GM10248 (cell line): ENCODE results near the gene CEP290.
A peak's percentile ranks its signal among the peaks of the same experiment; 100 is the strongest.

Experiments used
- CTCF ChIA-PET: fragments of 300-600 bp; sonication (Branson Sonifier 250); formaldehyde crosslinking; extraction: SDS; loops from one replicate; lab custom pipeline; 2021; ENCODE audit warnings: antibody characterized with exemption; lab: Yijun Ruan, JAX
- POLR2A ChIA-PET: fragments of 350-650 bp; sonication (Branson Sonifier 250); formaldehyde crosslinking; extraction: SDS; loops from one replicate; lab custom pipeline; 2020; ENCODE audit warnings: antibody characterized with exemption; lab: Yijun Ruan, JAX
- DNase-seq: peaks from one replicate; pipeline ENCODE4 v3.0.0; 2012; ENCODE audit errors: extremely low spot score
- TF ChIP-seq, protein P1 (sequence below): IDR thresholded peaks from 2 replicates; pipeline ENCODE4 v1.5.1; 2012; ENCODE audit warnings: mild to moderate bottlenecking, low read depth; ENCODE audit errors: extremely low read depth, missing control alignments, control extremely low read depth

The CEP290 gene, protein sequence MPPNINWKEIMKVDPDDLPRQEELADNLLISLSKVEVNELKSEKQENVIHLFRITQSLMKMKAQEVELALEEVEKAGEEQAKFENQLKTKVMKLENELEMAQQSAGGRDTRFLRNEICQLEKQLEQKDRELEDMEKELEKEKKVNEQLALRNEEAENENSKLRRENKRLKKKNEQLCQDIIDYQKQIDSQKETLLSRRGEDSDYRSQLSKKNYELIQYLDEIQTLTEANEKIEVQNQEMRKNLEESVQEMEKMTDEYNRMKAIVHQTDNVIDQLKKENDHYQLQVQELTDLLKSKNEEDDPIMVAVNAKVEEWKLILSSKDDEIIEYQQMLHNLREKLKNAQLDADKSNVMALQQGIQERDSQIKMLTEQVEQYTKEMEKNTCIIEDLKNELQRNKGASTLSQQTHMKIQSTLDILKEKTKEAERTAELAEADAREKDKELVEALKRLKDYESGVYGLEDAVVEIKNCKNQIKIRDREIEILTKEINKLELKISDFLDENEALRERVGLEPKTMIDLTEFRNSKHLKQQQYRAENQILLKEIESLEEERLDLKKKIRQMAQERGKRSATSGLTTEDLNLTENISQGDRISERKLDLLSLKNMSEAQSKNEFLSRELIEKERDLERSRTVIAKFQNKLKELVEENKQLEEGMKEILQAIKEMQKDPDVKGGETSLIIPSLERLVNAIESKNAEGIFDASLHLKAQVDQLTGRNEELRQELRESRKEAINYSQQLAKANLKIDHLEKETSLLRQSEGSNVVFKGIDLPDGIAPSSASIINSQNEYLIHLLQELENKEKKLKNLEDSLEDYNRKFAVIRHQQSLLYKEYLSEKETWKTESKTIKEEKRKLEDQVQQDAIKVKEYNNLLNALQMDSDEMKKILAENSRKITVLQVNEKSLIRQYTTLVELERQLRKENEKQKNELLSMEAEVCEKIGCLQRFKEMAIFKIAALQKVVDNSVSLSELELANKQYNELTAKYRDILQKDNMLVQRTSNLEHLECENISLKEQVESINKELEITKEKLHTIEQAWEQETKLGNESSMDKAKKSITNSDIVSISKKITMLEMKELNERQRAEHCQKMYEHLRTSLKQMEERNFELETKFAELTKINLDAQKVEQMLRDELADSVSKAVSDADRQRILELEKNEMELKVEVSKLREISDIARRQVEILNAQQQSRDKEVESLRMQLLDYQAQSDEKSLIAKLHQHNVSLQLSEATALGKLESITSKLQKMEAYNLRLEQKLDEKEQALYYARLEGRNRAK (N-terminal part only)

DNA sequence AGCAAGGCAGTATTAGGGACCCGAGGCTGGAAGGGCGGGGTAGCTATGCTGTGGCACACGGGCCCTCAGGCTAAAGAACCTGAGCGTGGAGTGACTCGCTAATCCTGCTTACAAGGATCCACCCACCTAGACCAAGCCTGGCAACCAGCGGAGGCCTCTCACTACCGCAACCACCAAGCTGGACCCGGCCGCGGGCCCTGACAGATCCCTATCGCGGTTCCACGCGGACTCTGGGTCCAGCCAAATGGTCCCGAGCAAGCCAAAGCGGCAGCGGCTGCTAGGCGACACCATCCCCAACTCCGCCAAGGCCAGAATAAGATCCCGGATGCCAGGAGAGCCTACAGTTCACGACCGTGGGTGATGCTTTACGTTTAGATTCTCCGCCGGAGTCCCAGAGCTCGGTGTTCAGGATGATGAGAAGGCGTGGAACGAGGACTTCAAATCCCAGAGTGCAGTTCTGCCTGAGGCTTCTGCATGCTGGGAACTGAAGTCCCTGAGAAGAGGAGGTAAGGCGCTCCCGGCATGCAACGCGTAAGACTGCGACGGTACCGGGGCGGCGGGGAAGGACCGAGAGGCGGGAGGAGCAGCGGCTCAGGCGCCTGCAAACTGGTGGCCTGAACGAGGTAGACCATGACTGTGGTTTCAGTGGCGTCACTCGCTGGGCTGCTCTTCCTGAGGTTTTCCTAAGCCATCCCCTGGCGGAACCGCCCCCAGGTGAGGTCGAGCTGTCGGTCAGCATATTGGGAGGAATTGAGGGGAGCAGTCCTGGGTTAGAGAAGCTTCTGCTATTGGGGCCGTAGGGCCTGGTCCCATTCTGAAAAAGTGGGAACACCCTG lies at the start of gene CEP290, which contains the start of gene TMTC3:
Gene CEP290 (minus strand): TSS at position 315 of the 836 bp plus-strand sequence. CDS start 781 bp downstream, outside the sequence.
Gene TMTC3 (plus strand): TSS at position 534 of the 836 bp plus-strand sequence. CDS start 6,009 bp downstream, outside the sequence.
- TF ChIP-seq, protein P1, sequence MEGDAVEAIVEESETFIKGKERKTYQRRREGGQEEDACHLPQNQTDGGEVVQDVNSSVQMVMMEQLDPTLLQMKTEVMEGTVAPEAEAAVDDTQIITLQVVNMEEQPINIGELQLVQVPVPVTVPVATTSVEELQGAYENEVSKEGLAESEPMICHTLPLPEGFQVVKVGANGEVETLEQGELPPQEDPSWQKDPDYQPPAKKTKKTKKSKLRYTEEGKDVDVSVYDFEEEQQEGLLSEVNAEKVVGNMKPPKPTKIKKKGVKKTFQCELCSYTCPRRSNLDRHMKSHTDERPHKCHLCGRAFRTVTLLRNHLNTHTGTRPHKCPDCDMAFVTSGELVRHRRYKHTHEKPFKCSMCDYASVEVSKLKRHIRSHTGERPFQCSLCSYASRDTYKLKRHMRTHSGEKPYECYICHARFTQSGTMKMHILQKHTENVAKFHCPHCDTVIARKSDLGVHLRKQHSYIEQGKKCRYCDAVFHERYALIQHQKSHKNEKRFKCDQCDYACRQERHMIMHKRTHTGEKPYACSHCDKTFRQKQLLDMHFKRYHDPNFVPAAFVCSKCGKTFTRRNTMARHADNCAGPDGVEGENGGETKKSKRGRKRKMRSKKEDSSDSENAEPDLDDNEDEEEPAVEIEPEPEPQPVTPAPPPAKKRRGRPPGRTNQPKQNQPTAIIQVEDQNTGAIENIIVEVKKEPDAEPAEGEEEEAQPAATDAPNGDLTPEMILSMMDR, result no peak
- DNase-seq, result peak; percentile 91
- CTCF ChIA-PET, result interaction anchor here (1.0 to 2.5 kb wide), 3 partner anchors 10 to 18 kb away, joined by 3 to 9 read pairs (median 7); no protein-coding TSS in a partner anchor
- POLR2A ChIA-PET, result no interaction called here

DNA sequence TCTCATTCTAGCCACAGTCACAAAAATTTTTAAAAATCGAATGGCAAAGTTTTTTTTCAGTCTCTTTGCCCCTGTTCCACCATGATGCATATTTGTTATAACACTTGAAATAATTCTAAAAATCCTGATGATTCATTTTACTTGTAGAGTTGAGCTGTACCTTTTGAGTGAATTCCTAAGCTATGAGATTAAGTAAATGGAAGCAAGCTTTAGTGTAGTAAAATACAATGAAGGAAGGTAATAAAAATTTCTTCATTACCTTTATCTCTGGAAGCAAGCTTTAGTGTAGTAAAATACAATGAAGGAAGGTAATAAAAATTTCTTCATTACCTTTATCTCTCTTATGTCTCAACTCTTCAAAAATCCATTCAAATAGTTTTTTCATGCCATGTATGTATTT lies 46.3 kb upstream of the CEP290 start:
- no peak for DNase-seq
- POLR2A ChIA-PET, result interaction anchor here (0.7 kb wide), 1 partner anchor 197 kb away, joined by 3 read pairs; no protein-coding TSS in a partner anchor
- CTCF ChIA-PET, result interaction anchor here (1.6 kb wide), 2 partner anchors 11 to 14 kb away, joined by 5 to 6 read pairs; no protein-coding TSS in a partner anchor
- TF ChIP-seq, protein P1, result no peak

DNA sequence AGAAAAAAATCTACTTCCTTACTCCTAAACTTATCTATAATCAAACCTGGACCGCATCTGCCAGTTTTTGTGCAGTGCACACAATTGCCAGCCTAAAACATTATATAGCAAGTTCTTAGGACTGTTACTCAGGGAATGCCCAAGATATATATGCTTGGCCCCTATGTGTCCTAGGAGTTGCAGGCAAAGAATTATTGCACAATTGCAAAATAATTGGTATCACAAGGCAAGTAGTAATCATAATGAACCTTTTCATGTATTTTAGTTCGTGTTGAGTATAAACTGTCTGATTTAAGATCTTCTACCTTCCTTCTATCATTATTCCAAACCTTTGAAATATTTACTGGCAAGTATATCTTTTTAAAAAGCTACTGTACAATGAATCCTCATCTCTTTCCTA lies 45.7 kb upstream of the CEP290 start:
- POLR2A ChIA-PET, result no interaction called here
- DNase-seq, result no peak
- TF ChIP-seq, protein P1, result no peak
- CTCF ChIA-PET, result interaction anchor here (1.6 kb wide), 2 partner anchors 10 to 15 kb away, joined by 5 to 6 read pairs; no protein-coding TSS in a partner anchor

DNA sequence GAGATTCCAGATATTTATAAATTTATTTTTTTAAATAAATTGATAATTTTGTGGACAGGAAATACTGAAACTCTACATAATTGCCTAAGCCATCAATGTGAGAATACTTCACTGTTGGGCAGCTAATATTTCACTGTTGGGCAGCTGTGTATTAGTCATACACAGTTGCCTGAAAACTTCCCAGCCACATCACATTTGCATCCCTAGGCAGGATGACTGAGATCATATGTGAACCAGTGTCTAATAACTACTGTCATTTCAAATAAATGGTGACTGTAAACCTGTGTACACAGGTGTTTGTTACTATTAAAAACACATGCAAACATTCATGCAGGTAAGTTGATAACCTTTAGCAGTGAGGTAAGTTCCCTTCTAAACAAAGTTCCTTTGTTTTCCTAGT lies 44.1 kb upstream of the CEP290 start:
- ChIA-PET POLR2A (no interaction called here), CTCF (no interaction called here)
- peak; percentile 8 for DNase-seq
- TF ChIP-seq, protein P1, result no peak

DNA sequence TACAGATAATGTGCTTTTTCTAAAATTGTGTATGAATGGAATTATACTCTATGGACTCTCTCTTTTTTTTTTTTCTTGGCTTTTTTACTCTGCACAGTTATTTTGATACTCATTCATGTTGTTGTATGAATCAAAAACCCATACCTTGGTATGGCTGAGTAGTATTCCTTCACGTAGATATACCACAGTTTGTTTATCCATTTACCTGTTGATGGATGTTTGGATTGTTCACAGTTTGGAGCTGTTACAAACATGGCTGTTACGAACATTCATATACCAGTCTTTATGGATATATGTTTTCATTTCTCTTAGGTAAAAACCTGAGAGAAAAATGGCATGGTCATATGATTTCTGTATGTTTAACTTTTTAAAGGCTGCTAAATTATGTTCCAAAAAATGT lies 43.4 kb upstream of the CEP290 start:
- DNase-seq, result no peak
- TF ChIP-seq, protein P1, result no peak
- ChIA-PET POLR2A (no interaction called here), CTCF (no interaction called here)
